Breast epithelium (tissue), 4 donors: Measurements from ENCODE around the gene AK8. TPM values are rescaled to one million over a fixed set of nuclear protein-coding genes. Genes with fewer than 3 reads are reported as not detected.

Source experiments
- DNase-seq, 2 donors: peaks; one replicate each; pipeline ENCODE4 v3.0.0-alpha.2; 2019; ENCODE audit warnings: low spot score in 2 of 2
- H3K27ac ChIP-seq, 2 donors: fragments of 200-600 bp; sonication (generic) in 1 of 2; one replicate each; pipeline ENCODE4 v1.5.1; 2016 to 2019; ENCODE audit warnings: mild to moderate bottlenecking in 1 of 2
- H3K27me3 ChIP-seq, 2 donors: fragments of 200-600 bp; sonication (generic) in 1 of 2; one replicate each; pipeline versions ENCODE4 v1.5.1 to v1.6.0; 2017 to 2019; ENCODE audit warnings: control low read depth in 1 of 2, mild to moderate bottlenecking in 1 of 2
- H3K36me3 ChIP-seq: fragments of 200-600 bp; one replicate; pipeline ENCODE4 v1.5.1; 2019
- H3K4me1 ChIP-seq, 2 donors: fragments of 200-600 bp; sonication (generic); one replicate each; pipeline ENCODE4 v1.5.1; 2016 to 2019; ENCODE audit warnings: control low read depth in 1 of 2
- H3K4me3 ChIP-seq, 3 donors: fragments of 200-600 bp; sonication (generic); 1 replicate in 2 of 3; 2 replicates in 1 of 3; pipeline ENCODE4 v1.5.1; 2016 to 2019; ENCODE audit warnings: mild to moderate bottlenecking in 3 of 3, moderate library complexity in 2 of 3
- H3K9me3 ChIP-seq, 2 donors: fragments of 200-600 bp; sonication (generic) in 1 of 2; one replicate each; pipeline ENCODE4 v1.5.1; 2016 to 2019; ENCODE audit warnings: control low read depth in 1 of 2
- POLR2A ChIP-seq: fragments of 450-650 bp; IDR thresholded peaks from one replicate; pipeline ENCODE4 v1.6.1; 2016; ENCODE audit warnings: antibody characterized with exemption, mild to moderate bottlenecking, moderate library complexity
- POLR2AphosphoS5 ChIP-seq, 3 donors: sonication (generic); formaldehyde crosslinking; IDR thresholded peaks; one replicate each; pipeline ENCODE4 v1.6.1; 2017; ENCODE audit warnings: antibody characterized with exemption in 3 of 3
- intact Hi-C: fragments of 100-400 bp; cut with DNase I; formaldehyde crosslinking; loops from one replicate; pipeline ENCODE4 v1.15.1; 2023; ENCODE audit warnings: low total_unique reads
- total RNA-seq, 3 donors: library from RNA; depleted of rRNA; stranded (reverse); fragments of >200 nt; gene quantifications; one replicate each; pipeline ENCODE4 v1.1.0, GENCODE V29; 2016
- TF ChIP-seq, protein P1 (sequence below), 3 donors: fragments of 450-650 bp; IDR thresholded peaks; one replicate each; pipeline ENCODE4 v1.5.1; 2016 to 2017; ENCODE audit warnings: antibody characterized with exemption in 3 of 3, mild to moderate bottlenecking in 3 of 3, moderate library complexity in 3 of 3

The AK8 gene
- total RNA-seq, 3 donors from 2014 or later = 0.66 to 2.6 (median 1.0) TPM

DNA sequence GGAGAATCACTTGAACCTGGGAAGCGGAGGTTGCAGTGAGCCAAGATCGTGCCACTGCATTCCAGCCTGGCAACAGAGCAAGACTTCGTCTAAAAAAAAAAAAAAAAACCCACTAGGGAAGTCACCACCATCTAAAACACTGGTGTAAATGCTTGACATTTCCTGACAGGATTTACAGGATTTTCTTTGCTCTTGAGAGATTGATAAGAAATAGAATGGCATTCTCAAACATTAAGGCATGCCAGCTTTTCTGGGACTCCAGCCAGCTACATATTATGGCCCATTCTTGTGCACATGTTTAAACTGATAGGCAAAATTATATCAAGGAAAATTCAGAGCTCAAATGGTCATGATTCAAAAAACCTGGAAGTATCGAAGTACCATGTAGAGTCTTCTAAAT, 179.1 kb downstream of the AK8 start:
- Histone ChIP-seq H3K27ac (no peak overlapping the region), H3K9me3 (peaks cover 0 to 25% of the 10 kb centered on the region in 2 donors), H3K27me3 (no peaks in the 10 kb centered on the region), H3K4me3 (no peak overlapping the region), H3K4me1 (no peaks in the 10 kb centered on the region), H3K36me3 (no peaks in the 10 kb centered on the region)
- no peak for DNase-seq
- TF ChIP-seq POLR2A (no peak), POLR2AphosphoS5 (IDR thresholded peaks at IDR 0.05) (no peak)
- TF ChIP-seq, protein P1, sequence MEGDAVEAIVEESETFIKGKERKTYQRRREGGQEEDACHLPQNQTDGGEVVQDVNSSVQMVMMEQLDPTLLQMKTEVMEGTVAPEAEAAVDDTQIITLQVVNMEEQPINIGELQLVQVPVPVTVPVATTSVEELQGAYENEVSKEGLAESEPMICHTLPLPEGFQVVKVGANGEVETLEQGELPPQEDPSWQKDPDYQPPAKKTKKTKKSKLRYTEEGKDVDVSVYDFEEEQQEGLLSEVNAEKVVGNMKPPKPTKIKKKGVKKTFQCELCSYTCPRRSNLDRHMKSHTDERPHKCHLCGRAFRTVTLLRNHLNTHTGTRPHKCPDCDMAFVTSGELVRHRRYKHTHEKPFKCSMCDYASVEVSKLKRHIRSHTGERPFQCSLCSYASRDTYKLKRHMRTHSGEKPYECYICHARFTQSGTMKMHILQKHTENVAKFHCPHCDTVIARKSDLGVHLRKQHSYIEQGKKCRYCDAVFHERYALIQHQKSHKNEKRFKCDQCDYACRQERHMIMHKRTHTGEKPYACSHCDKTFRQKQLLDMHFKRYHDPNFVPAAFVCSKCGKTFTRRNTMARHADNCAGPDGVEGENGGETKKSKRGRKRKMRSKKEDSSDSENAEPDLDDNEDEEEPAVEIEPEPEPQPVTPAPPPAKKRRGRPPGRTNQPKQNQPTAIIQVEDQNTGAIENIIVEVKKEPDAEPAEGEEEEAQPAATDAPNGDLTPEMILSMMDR (IDR thresholded peaks at IDR 0.05) = no peak
- intact Hi-C loops = no loop called here

DNA sequence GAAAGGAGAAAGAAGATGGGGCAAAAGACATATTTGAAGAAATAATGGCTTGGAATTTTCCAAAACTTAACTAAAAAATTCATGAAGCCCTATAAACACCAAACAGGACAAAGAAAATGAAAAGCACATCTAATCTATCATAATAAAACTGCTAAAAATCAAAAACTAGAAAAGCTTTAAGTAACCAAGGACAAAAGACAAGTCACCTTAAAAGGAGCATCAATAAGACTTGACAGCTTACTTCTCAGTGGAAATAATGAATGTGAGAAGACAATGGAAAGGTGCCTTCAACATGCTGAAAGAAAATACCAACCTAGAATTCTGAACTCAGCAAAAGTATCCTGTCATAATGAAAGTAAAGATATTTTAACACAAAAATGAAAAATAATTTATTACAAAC, 180.9 kb downstream of the AK8 start:
- H3K36me3 ChIP-seq = no peaks in the 10 kb centered on the region
- peaks cover 0 to 25% of the 10 kb centered on the region in 2 donors for H3K9me3 ChIP-seq
- TF ChIP-seq POLR2AphosphoS5 (IDR thresholded peaks at IDR 0.05) (no peak), POLR2A (no peak)
- TF ChIP-seq, protein P1 (IDR thresholded peaks at IDR 0.05) = no peak
- no peak overlapping the region for H3K4me3 ChIP-seq
- no peaks in the 10 kb centered on the region for H3K4me1 ChIP-seq
- no peak overlapping the region for H3K27ac ChIP-seq
- intact Hi-C loops = no loop called here
- no peaks in the 10 kb centered on the region for H3K27me3 ChIP-seq
- no peak for DNase-seq

DNA sequence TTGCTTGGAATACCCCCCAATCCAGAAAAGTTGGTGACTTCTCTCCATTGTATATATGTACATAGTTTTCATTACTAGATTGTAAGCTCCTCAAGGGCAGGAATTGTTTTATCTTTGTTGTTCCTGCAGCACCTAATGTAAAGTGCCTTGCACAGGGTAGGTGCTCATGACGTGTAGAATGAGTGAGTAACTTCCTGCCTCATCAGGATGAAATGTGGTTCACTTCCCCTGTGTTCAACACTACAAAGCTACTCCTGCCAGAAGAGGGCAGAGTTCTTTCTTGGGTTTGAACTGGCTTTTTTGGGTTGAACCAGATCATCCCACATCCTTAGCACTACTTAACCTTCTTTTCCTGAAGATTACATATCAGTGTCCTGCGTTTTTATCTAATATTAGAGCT, 183.9 kb downstream of the AK8 start:
- DNase-seq = no peak
- Histone ChIP-seq H3K4me1 (no peaks in the 10 kb centered on the region), H3K27ac (no peak overlapping the region), H3K27me3 (no peaks in the 10 kb centered on the region), H3K9me3 (peaks cover 0 to 25% of the 10 kb centered on the region in 2 donors), H3K4me3 (no peak overlapping the region), H3K36me3 (no peaks in the 10 kb centered on the region)
- intact Hi-C loops = no loop called here
- TF ChIP-seq POLR2AphosphoS5 (IDR thresholded peaks at IDR 0.05) = no peak
- no peak for TF ChIP-seq POLR2A
- TF ChIP-seq, protein P1 (IDR thresholded peaks at IDR 0.05) = no peak

DNA sequence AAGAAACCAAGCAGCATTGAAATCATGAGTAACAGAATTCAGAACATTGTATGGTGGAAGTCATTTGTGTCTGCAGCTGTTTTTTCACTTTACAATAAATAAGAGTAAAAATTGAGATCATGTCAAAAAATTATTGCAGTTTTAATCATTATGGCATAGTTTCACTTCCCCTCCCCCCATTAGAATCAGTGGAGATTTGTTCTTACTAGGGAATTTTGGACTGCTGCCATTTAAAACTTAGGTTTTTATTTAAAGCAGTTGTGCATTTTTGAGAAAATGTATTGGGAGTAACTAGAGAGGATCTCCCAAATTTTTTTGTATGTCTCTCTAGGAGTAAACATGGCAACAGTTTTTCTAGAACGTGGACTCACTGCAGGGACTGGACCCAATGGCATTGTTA, 187.4 kb downstream of the AK8 start:
- Histone ChIP-seq H3K27me3 (no peaks in the 10 kb centered on the region), H3K4me3 (no peak overlapping the region), H3K4me1 (no peaks in the 10 kb centered on the region), H3K27ac (no peak overlapping the region), H3K9me3 (no peaks in the 10 kb centered on the region), H3K36me3 (no peaks in the 10 kb centered on the region)
- no peak for DNase-seq
- intact Hi-C loops = no loop called here
- TF ChIP-seq POLR2AphosphoS5 (IDR thresholded peaks at IDR 0.05) (no peak), POLR2A (no peak)
- TF ChIP-seq, protein P1 (IDR thresholded peaks at IDR 0.05) = no peak

DNA sequence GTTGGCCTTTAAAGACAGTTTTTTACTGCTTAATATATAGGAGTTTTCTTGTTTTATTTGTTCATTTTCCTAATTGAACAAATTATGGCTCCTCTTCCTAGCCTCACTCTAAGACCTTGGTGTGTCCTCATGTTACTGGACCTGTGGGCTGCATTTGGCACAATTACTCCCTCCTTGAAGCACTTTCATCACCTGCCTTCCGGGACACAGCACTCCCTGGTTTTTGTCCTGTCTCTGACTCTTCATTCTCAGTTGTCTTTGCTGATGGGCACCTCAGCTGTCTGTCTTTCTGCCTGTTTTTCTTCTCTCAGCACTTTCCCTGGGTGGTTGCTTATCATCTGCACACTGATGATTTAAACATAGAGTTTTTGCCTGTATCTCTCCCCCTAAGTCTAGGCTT, 194.2 kb downstream of the AK8 start:
- Histone ChIP-seq H3K9me3 (no peaks in the 10 kb centered on the region), H3K4me1 (no peaks in the 10 kb centered on the region), H3K4me3 (no peak overlapping the region), H3K27me3 (no peaks in the 10 kb centered on the region), H3K36me3 (no peaks in the 10 kb centered on the region), H3K27ac (no peak overlapping the region)
- TF ChIP-seq POLR2A = no peak
- no peak for TF ChIP-seq POLR2AphosphoS5 (IDR thresholded peaks at IDR 0.05)
- TF ChIP-seq, protein P1 (IDR thresholded peaks at IDR 0.05) = no peak
- DNase-seq = no peak
- intact Hi-C loops = no loop called here
